Trophoblast cell (in vitro differentiated cells and primary cell): ENCODE results near the gene SPATC1L.

Source experiments
- DNase-seq, 2 donors: peaks; one replicate each; pipeline ENCODE4 v3.0.0-alpha.2; 2016
- H2AFZ ChIP-seq: 2 replicates; pipeline ENCODE4 v1.6.1; 2013; ENCODE audit warnings: low read length, moderate library complexity, mild to moderate bottlenecking; ENCODE audit not compliant: insufficient read depth, poor library complexity
- H2AK5ac ChIP-seq: 2 replicates; pipeline ENCODE4 v1.6.1; 2013; ENCODE audit warnings: mild to moderate bottlenecking, low read length
- H2BK120ac ChIP-seq: 2 replicates; pipeline ENCODE4 v1.6.1; 2013; ENCODE audit warnings: low read length, mild to moderate bottlenecking, moderate library complexity; ENCODE audit not compliant: insufficient read depth, poor library complexity
- H2BK12ac ChIP-seq: 2 replicates; pipeline ENCODE4 v1.6.1; 2013; ENCODE audit warnings: mild to moderate bottlenecking, low read length, moderate library complexity
- H2BK5ac ChIP-seq: 2 replicates; pipeline ENCODE4 v1.6.1; 2013; ENCODE audit warnings: low read length, low read depth, moderate library complexity, mild to moderate bottlenecking; ENCODE audit not compliant: poor library complexity
- H3K14ac ChIP-seq: 2 replicates; pipeline ENCODE4 v1.6.1; 2013; ENCODE audit warnings: mild to moderate bottlenecking, low read length
- H3K18ac ChIP-seq: 2 replicates; pipeline ENCODE4 v1.6.1; 2013; ENCODE audit warnings: mild to moderate bottlenecking, low read length
- H3K23ac ChIP-seq: 2 replicates; pipeline ENCODE4 v1.6.1; 2013; ENCODE audit warnings: low read length
- H3K27ac ChIP-seq: 2 replicates; pipeline ENCODE4 v1.5.1; 2013; ENCODE audit warnings: low read depth, mild to moderate bottlenecking, inconsistent platforms, low read length, moderate library complexity
- H3K27me3 ChIP-seq: 2 replicates; pipeline ENCODE4 v1.6.1; 2013; ENCODE audit warnings: inconsistent platforms, mild to moderate bottlenecking, low read length, moderate library complexity; ENCODE audit not compliant: insufficient read depth
- H3K36me3 ChIP-seq, 2 experiments: 1 replicate in 1 of 2; 2 replicates in 1 of 2; pipeline ENCODE4 v1.6.1; 2013; ENCODE audit warnings: low read length in 2 of 2, mild to moderate bottlenecking in 2 of 2, moderate library complexity in 1 of 2; ENCODE audit not compliant: insufficient read depth in 2 of 2, control insufficient read depth in 1 of 2
- H3K4ac ChIP-seq: 2 replicates; pipeline ENCODE4 v1.6.1; 2013; ENCODE audit warnings: low read depth, mild to moderate bottlenecking, low read length, moderate library complexity
- H3K4me1 ChIP-seq, 2 experiments: 1 replicate in 1 of 2; 2 replicates in 1 of 2; pipeline ENCODE4 v1.6.1; 2013; ENCODE audit warnings: low read length in 2 of 2, mild to moderate bottlenecking in 2 of 2, moderate library complexity in 1 of 2; ENCODE audit not compliant: insufficient read depth in 2 of 2, control insufficient read depth in 1 of 2
- H3K4me2 ChIP-seq: 2 replicates; pipeline ENCODE4 v1.6.1; 2013; ENCODE audit warnings: inconsistent platforms, mild to moderate bottlenecking, low read length, moderate library complexity
- H3K4me3 ChIP-seq: 2 replicates; pipeline ENCODE4 v1.5.1; 2013; ENCODE audit warnings: mild to moderate bottlenecking, low read depth, low read length, inconsistent platforms
- H3K79me1 ChIP-seq: one replicate; pipeline ENCODE4 v1.6.1; 2013; ENCODE audit warnings: low read length
- H3K79me2 ChIP-seq: 2 replicates; pipeline ENCODE4 v1.6.1; 2013; ENCODE audit warnings: low read length, mild to moderate bottlenecking; ENCODE audit not compliant: control insufficient read depth, insufficient read depth, poor library complexity
- H3K9ac ChIP-seq: 2 replicates; pipeline ENCODE4 v1.6.1; 2013; ENCODE audit warnings: mild to moderate bottlenecking, low read length
- H3K9me3 ChIP-seq: 2 replicates; pipeline ENCODE4 v1.6.1; 2013; ENCODE audit warnings: low read depth, mild to moderate bottlenecking, control low read depth, inconsistent platforms, low read length; ENCODE audit not compliant: insufficient read depth
- H4K12ac ChIP-seq: 2 replicates; pipeline ENCODE4 v1.6.1; 2013; ENCODE audit warnings: low read depth, mild to moderate bottlenecking, low read length, moderate library complexity
- H4K8ac ChIP-seq: 2 replicates; pipeline ENCODE4 v1.6.1; 2013; ENCODE audit warnings: low read depth, mild to moderate bottlenecking, low read length, moderate library complexity
- H4K91ac ChIP-seq: one replicate; pipeline ENCODE4 v1.6.1; 2013; ENCODE audit warnings: low read depth, mild to moderate bottlenecking, low read length, moderate library complexity
- WGBS: extraction: QIAGEN DNeasy Blood & Tissue Kit; methylation state at CpG from one replicate; pipeline ENCODE4 v1.1.7; 2013; ENCODE audit warnings: missing lambda C conversion rate; ENCODE audit not compliant: insufficient read length, insufficient coverage; ENCODE audit errors: extremely low coverage; 5-methylcytosine and 5-hydroxymethylcytosine counted together

SPATC1L gene

GRCh38 chr21:46208761-46209721 lies 24.8 kb upstream of the SPATC1L start:
- H3K4me3 ChIP-seq = no peak overlapping the region
- no peaks in the 10 kb centered on the region for H3K27me3 ChIP-seq
- H2AK5ac ChIP-seq = no peak overlapping the region
- DNase-seq = no peak
- H2AFZ ChIP-seq = no peak overlapping the region
- no peak overlapping the region for H4K91ac ChIP-seq
- no peak overlapping the region for H2BK120ac ChIP-seq
- no peak overlapping the region for H2BK5ac ChIP-seq
- no peak overlapping the region for H4K8ac ChIP-seq
- H3K4me1 ChIP-seq = peaks cover 11 to 13% of the 10 kb centered on the region in 2 experiments
- H3K79me1 ChIP-seq = peaks cover 11% of the 10 kb centered on the region
- no peak overlapping the region for H3K14ac ChIP-seq
- H3K36me3 ChIP-seq = peaks cover 81 to 82% of the 10 kb centered on the region in 2 experiments
- H3K4ac ChIP-seq = no peak overlapping the region
- no peak overlapping the region for H3K27ac ChIP-seq
- no peak overlapping the region for H3K9ac ChIP-seq
- H3K23ac ChIP-seq = no peak overlapping the region
- no peaks in the 10 kb centered on the region for H3K9me3 ChIP-seq
- H2BK12ac ChIP-seq = no peak overlapping the region
- WGBS = no CpG with 5 or more reads among the region's 23 CpGs
- H3K79me2 ChIP-seq = peaks cover 2% of the 10 kb centered on the region
- no peak overlapping the region for H3K18ac ChIP-seq
- H4K12ac ChIP-seq = no peak overlapping the region
- no peak overlapping the region for H3K4me2 ChIP-seq

DNA sequence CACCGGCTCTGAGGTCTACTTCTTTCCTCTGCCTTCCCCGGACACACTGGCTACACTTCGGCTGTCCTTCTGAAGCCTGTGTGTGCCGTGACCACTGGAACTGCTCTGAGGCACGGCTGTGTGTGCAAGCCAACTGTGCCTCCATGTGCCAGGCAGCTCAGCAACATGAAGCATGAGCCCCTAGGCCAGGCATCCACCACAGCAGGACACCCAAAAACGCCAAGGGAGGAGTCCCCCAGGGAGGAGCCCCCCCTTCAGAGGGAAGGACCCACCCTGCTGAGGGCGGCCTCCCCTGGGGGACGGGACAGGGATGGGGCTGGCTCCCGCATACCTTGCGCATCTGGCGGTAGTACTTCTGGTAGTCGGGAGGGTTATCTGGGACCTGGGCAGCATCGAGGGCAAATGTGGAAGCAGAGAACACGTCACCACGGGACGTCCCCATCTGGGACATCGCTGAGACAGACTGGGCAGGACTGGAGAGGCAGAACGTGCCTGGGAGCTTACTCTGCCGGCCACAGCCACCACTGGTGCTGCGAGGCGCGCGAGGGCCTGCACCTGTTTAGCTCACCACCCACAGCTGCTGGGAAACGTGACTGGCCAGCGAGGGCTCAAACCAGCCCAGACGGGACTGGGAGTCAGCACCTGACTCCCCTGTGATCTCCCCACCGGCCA lies 23.8 kb upstream of the SPATC1L start:
- no peak overlapping the region for H3K27ac ChIP-seq
- H3K79me2 ChIP-seq = peaks cover under 1% of the 10 kb centered on the region
- H3K4me2 ChIP-seq = no peak overlapping the region
- peaks cover 6% of the 10 kb centered on the region for H3K79me1 ChIP-seq
- H3K9me3 ChIP-seq = no peaks in the 10 kb centered on the region
- H3K9ac ChIP-seq = no peak overlapping the region
- H3K27me3 ChIP-seq = no peaks in the 10 kb centered on the region
- H3K4me3 ChIP-seq = no peak overlapping the region
- peaks cover 2 to 3% of the 10 kb centered on the region in 2 experiments for H3K4me1 ChIP-seq
- H3K4ac ChIP-seq = no peak overlapping the region
- no peak overlapping the region for H4K8ac ChIP-seq
- H2BK12ac ChIP-seq = no peak overlapping the region
- peaks cover 83% of the 10 kb centered on the region in 2 experiments for H3K36me3 ChIP-seq
- H3K14ac ChIP-seq = no peak overlapping the region
- H2BK5ac ChIP-seq = no peak overlapping the region
- no peak overlapping the region for H4K12ac ChIP-seq
- H3K23ac ChIP-seq = no peak overlapping the region
- H4K91ac ChIP-seq = no peak overlapping the region
- no peak overlapping the region for H3K18ac ChIP-seq
- no peak for DNase-seq
- WGBS = no CpG with 5 or more reads among the region's 27 CpGs
- no peak overlapping the region for H2BK120ac ChIP-seq
- no peak overlapping the region for H2AK5ac ChIP-seq
- H2AFZ ChIP-seq = no peak overlapping the region

GRCh38 chr21:46207006-46207919 lies 23.0 kb upstream of the SPATC1L start:
- H3K4me2 ChIP-seq = no peak overlapping the region
- no peak for DNase-seq
- H2BK5ac ChIP-seq = no peak overlapping the region
- no peak overlapping the region for H3K4ac ChIP-seq
- H3K9me3 ChIP-seq = no peaks in the 10 kb centered on the region
- no peak overlapping the region for H4K91ac ChIP-seq
- no peak overlapping the region for H3K18ac ChIP-seq
- H2BK12ac ChIP-seq = no peak overlapping the region
- no peak overlapping the region for H3K9ac ChIP-seq
- no peak overlapping the region for H3K27ac ChIP-seq
- no peaks in the 10 kb centered on the region for H3K27me3 ChIP-seq
- H3K23ac ChIP-seq = no peak overlapping the region
- H4K12ac ChIP-seq = no peak overlapping the region
- H3K4me3 ChIP-seq = no peak overlapping the region
- H3K14ac ChIP-seq = no peak overlapping the region
- H3K36me3 ChIP-seq = peaks cover 81 to 82% of the 10 kb centered on the region in 2 experiments
- no peak overlapping the region for H2BK120ac ChIP-seq
- H2AK5ac ChIP-seq = no peak overlapping the region
- H3K4me1 ChIP-seq = no peaks in the 10 kb centered on the region
- H4K8ac ChIP-seq = no peak overlapping the region
- WGBS = no CpG with 5 or more reads among the region's 21 CpGs
- peaks cover 2% of the 10 kb centered on the region for H3K79me1 ChIP-seq
- H2AFZ ChIP-seq = no peak overlapping the region
- no peaks in the 10 kb centered on the region for H3K79me2 ChIP-seq
